Body of pancreas (tissue), 4 donors: ENCODE measurements around the gene KANK4. TPM values are rescaled to one million over a fixed set of nuclear protein-coding genes. Genes with fewer than 3 reads are reported as not detected.

Source experiments
- ATAC-seq: fragments of 150-250 bp; one replicate; pipeline ENCODE4 v1.9.1; 2016
- DNase-seq, 4 donors: peaks; one replicate each; pipeline ENCODE4 v3.0.0-alpha.2; 2019
- H3K27ac ChIP-seq, 4 donors: fragments of 200-600 bp; sonication (generic); 1 replicate in 3 of 4; 2 replicates in 1 of 4; pipeline versions ENCODE4 v1.5.1 to v1.6.1; 2016 to 2019; ENCODE audit warnings: mild to moderate bottlenecking in 1 of 4, mixed read lengths in 1 of 4, moderate library complexity in 1 of 4
- H3K27me3 ChIP-seq, 2 donors: fragments of 200-600 bp; sonication (generic); one replicate each; pipeline ENCODE4 v1.6.0; 2016; ENCODE audit warnings: mild to moderate bottlenecking in 1 of 2
- H3K36me3 ChIP-seq, 2 donors: fragments of 200-600 bp; sonication (generic); replicated peaks in 1 of 2; 2 replicates each; pipeline ENCODE4 v1.5.1; 2016; ENCODE audit warnings: low read depth in 2 of 2; ENCODE audit not compliant: insufficient read depth in 1 of 2
- H3K4me1 ChIP-seq: fragments of 200-600 bp; sonication (generic); one replicate; pipeline ENCODE4 v1.6.0; 2016
- H3K4me3 ChIP-seq, 2 donors: fragments of 200-600 bp; sonication (generic); 1 replicate in 1 of 2; 2 replicates in 1 of 2; pipeline ENCODE4 v1.5.1; 2016 to 2019
- H3K9me3 ChIP-seq, 3 donors: fragments of 200-600 bp; sonication (generic); 1 replicate in 2 of 3; 2 replicates in 1 of 3; pipeline ENCODE4 v1.5.1; 2016
- CTCF ChIP-seq, 7 experiments: fragments of 450-650 bp in 4 of 7; fragments of 200-600 bp in 3 of 7; sonication (generic) in 3 of 7; IDR thresholded peaks; one replicate each; pipeline ENCODE4 v1.5.1; 2016 to 2019; ENCODE audit warnings: antibody characterized with exemption in 7 of 7
- POLR2A ChIP-seq, 3 donors: fragments of 450-650 bp; IDR thresholded peaks; one replicate each; pipeline ENCODE4 v1.6.1; 2016; ENCODE audit warnings: antibody characterized with exemption in 3 of 3, mild to moderate bottlenecking in 2 of 3
- WGBS, 2 donors: methylation state at CpG; one replicate each; pipeline ENCODE4 v1.1.5; 2017; 5-methylcytosine and 5-hydroxymethylcytosine counted together
- intact Hi-C: fragments of 100-400 bp; cut with DNase I; formaldehyde crosslinking; loops from one replicate; pipeline ENCODE4 v1.15.1; 2023
- total RNA-seq, 2 donors: library from RNA; depleted of rRNA; stranded (reverse); fragments of >200 nt; gene quantifications; one replicate each; pipeline ENCODE4 v1.1.0, GENCODE V29; 2016

The KANK4 gene
- total RNA-seq, 2 donors from 2014 or later: 9.1 to 23.7 TPM

- no peaks in the 10 kb centered on the region for H3K27me3 ChIP-seq
- no peak for TF ChIP-seq CTCF (IDR thresholded peaks at IDR 0.05)
- TF ChIP-seq POLR2A (IDR thresholded peaks at IDR 0.05): no peak
- H3K36me3 ChIP-seq: no peaks in the 10 kb centered on the region
- WGBS, 2 donors: 9 to 13% methylated on average over 6 of the region's 6 CpGs
- H3K27ac ChIP-seq: peak overlapping the region in 3 of 4 donors; percentile 5 to 32 (median 5)
- peaks cover 36% of the 10 kb centered on the region for H3K4me1 ChIP-seq
- H3K9me3 ChIP-seq: no peaks in the 10 kb centered on the region
- no peak overlapping the region for H3K4me3 ChIP-seq
- DNase-seq: no peak
- no peak for ATAC-seq
- intact Hi-C loops: no loop called here
Observed at GRCh38 chr1:62295921-62296491, 23.2 kb downstream of the KANK4 start.

GRCh38 chr1:62294261-62294660 is 25.0 kb downstream of the KANK4 start:
- TF ChIP-seq POLR2A (IDR thresholded peaks at IDR 0.05): no peak
- peak in 3 of 7 experiments; percentile 13 to 26 (median 15) for TF ChIP-seq CTCF (IDR thresholded peaks at IDR 0.05)
- Histone ChIP-seq H3K36me3 (no peaks in the 10 kb centered on the region), H3K4me3 (no peak overlapping the region), H3K4me1 (peaks cover 18% of the 10 kb centered on the region), H3K27ac (no peak overlapping the region), H3K27me3 (no peaks in the 10 kb centered on the region), H3K9me3 (no peaks in the 10 kb centered on the region)
- ATAC-seq (no peak), DNase-seq (peak in 3 of 4 donors; percentile 38 to 57 (median 41))
- intact Hi-C loops: no loop called here
- 59 to 77% methylated on average over 3 to 5 of the region's 5 CpGs for WGBS, 2 donors

DNA sequence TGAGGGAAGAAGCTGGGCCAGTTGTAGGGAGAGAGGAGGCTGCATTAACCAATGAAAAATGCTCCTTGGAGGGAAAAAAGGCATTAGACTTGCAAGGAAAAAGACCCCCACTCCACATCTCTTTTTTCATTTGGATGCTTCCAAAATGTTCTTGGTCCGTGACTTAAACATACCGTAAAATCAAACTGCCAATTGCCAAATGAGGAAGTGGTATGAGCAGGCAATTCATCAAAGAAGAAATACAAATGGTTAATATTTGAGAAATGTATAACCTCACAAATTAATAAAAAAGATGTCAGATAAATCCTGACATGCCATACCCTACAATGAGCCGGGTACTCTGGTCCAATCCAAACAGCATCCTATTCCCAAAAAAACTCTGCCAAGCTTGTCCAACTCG is 30.6 kb downstream of the KANK4 start:
- no peaks in the 10 kb centered on the region for H3K36me3 ChIP-seq
- H3K4me1 ChIP-seq: peaks cover 36% of the 10 kb centered on the region
- no peak overlapping the region for H3K4me3 ChIP-seq
- no peak for DNase-seq
- 75 to 82% methylated on average over 4 of the region's 4 CpGs for WGBS, 2 donors
- H3K27ac ChIP-seq: no peak overlapping the region
- ATAC-seq: no peak
- no peak for TF ChIP-seq CTCF (IDR thresholded peaks at IDR 0.05)
- no peak for TF ChIP-seq POLR2A (IDR thresholded peaks at IDR 0.05)
- no peaks in the 10 kb centered on the region for H3K9me3 ChIP-seq
- H3K27me3 ChIP-seq: no peaks in the 10 kb centered on the region
- intact Hi-C loops: no loop called here

DNA sequence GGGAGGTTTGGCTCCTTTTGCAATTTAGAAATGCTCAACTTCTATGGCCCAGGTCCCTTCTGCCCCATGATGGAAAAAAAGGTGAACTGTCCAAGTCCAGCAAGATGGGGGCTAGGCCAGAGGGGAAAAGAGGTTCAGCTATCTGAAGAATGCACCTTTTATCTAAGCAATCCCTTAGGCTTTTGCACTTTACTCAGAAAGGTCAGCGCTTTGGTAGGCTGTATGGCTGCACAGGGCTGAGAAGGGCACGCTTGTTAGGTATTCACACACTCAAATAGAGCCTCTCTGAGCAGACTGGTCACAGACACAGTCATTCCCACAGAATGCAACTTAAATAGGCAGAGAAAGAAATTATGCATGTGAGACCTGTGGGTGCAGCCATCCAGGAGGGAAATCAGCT is 31.0 kb downstream of the KANK4 start:
- WGBS, 2 donors: 84 to 97% methylated on average over 2 of the region's 2 CpGs
- Histone ChIP-seq H3K27me3 (no peaks in the 10 kb centered on the region), H3K4me1 (peaks cover 38% of the 10 kb centered on the region), H3K27ac (peak overlapping the region in 1 of 4 donors; percentile 2), H3K4me3 (no peak overlapping the region), H3K9me3 (no peaks in the 10 kb centered on the region), H3K36me3 (no peaks in the 10 kb centered on the region)
- no peak for ATAC-seq
- no peak for DNase-seq
- intact Hi-C loops: no loop called here
- TF ChIP-seq CTCF (IDR thresholded peaks at IDR 0.05) (no peak), POLR2A (IDR thresholded peaks at IDR 0.05) (no peak)

DNA sequence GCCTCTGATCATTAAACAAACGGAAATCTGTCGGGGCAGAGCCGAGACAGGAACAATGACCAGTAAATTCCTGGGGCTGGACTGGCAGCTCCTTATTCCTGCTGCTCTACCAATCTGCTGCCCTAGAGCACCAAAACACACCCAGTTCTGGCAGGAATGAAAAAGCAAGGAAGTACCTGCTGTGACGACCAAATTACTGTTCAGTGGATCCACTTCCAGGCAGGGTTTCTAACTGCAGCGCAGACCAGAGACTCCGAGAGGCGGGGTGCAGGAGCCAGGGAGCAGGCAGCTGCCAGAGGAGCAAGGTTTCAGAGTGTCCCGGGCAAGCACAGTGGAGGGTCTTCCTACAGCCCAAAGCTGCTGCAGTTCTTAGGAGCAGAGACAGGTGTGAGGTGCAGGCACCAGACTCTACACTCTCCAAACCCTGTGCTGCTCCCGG is 32.4 kb downstream of the KANK4 start:
- Histone ChIP-seq H3K27ac (peak overlapping the region; percentile 51 to 75 (median 56)), H3K9me3 (no peaks in the 10 kb centered on the region), H3K4me1 (peaks cover 38% of the 10 kb centered on the region), H3K36me3 (no peaks in the 10 kb centered on the region), H3K4me3 (no peak overlapping the region), H3K27me3 (no peaks in the 10 kb centered on the region)
- intact Hi-C loops: no loop called here
- DNase-seq: peak in 3 of 4 donors; percentile 26 to 41 (median 27)
- 17 to 20% methylated on average over 9 of the region's 9 CpGs for WGBS, 2 donors
- peak; percentile 60 for ATAC-seq
- TF ChIP-seq POLR2A (IDR thresholded peaks at IDR 0.05) (no peak), CTCF (IDR thresholded peaks at IDR 0.05) (no peak)
